AG20443 (cell line): ENCODE results near the gene NDE1.
A peak's percentile ranks its signal among the peaks of the same experiment; 100 is the strongest.

Experiments used
- DNase-seq: peaks from one replicate; pipeline ENCODE4 v3.0.0; 2012; ENCODE audit warnings: low spot score, mixed read lengths

The NDE1 gene

GRCh38 chr16:15739464-15739863 is 89.4 kb downstream of the NDE1 start:
- DNase-seq, result no peak

- DNase-seq, result no peak
These were observed 89.9 kb downstream of the NDE1 start for GRCh38 chr16:15739950-15740349.

- DNase-seq, result no peak
These were observed 91.3 kb downstream of the NDE1 start for GRCh38 chr16:15741207-15741871.

GRCh38 chr16:15742716-15743115 is 92.7 kb downstream of the NDE1 start:
- DNase-seq, result no peak

- no peak for DNase-seq
These were observed 93.6 kb downstream of the NDE1 start for GRCh38 chr16:15743657-15744056.

- DNase-seq, result no peak
These were observed 96.3 kb downstream of the NDE1 start for GRCh38 chr16:15746332-15746731.

- no peak for DNase-seq
These were observed 97.9 kb downstream of the NDE1 start for GRCh38 chr16:15747937-15748336.

GRCh38 chr16:15748654-15749053 is 98.6 kb downstream of the NDE1 start:
- DNase-seq, result no peak

GRCh38 chr16:15749371-15749770 is 99.3 kb downstream of the NDE1 start:
- no peak for DNase-seq

GRCh38 chr16:15749985-15750384 is 99.9 kb downstream of the NDE1 start:
- DNase-seq, result no peak

GRCh38 chr16:15751940-15752339 is 101.9 kb downstream of the NDE1 start:
- DNase-seq, result no peak

- DNase-seq, result no peak
These were observed 102.9 kb downstream of the NDE1 start for GRCh38 chr16:15752717-15753488.

- no peak for DNase-seq
These were observed 104.9 kb downstream of the NDE1 start for GRCh38 chr16:15754821-15755534.

- DNase-seq, result no peak
These were observed 107.0 kb downstream of the NDE1 start for GRCh38 chr16:15757077-15757386.

GRCh38 chr16:15757630-15758251 is 107.7 kb downstream of the NDE1 start:
- no peak for DNase-seq

GRCh38 chr16:15759070-15759469 is 109.0 kb downstream of the NDE1 start:
- no peak for DNase-seq

GRCh38 chr16:15760129-15760528 is 110.1 kb downstream of the NDE1 start:
- DNase-seq, result no peak

- DNase-seq, result no peak
These were observed 114.1 kb downstream of the NDE1 start for GRCh38 chr16:15764112-15764511.

GRCh38 chr16:15765116-15765515 is 115.1 kb downstream of the NDE1 start:
- DNase-seq, result no peak

GRCh38 chr16:15765880-15766279 is 115.8 kb downstream of the NDE1 start:
- DNase-seq, result peak; percentile 69

- no peak for DNase-seq
These were observed 116.9 kb downstream of the NDE1 start for GRCh38 chr16:15766918-15767317.

GRCh38 chr16:15768201-15768600 is 118.2 kb downstream of the NDE1 start:
- no peak for DNase-seq

- DNase-seq, result no peak
These were observed 119.2 kb downstream of the NDE1 start for GRCh38 chr16:15769239-15769638.
